Measurements from ENCODE around the gene BPIFB3.
"Not testable (repeated sequence)": the region's sequence is repeated elsewhere in the genome, so short reads cannot be mapped to it uniquely, and the experiment has no call there.

BPIFB3 gene

DNA sequence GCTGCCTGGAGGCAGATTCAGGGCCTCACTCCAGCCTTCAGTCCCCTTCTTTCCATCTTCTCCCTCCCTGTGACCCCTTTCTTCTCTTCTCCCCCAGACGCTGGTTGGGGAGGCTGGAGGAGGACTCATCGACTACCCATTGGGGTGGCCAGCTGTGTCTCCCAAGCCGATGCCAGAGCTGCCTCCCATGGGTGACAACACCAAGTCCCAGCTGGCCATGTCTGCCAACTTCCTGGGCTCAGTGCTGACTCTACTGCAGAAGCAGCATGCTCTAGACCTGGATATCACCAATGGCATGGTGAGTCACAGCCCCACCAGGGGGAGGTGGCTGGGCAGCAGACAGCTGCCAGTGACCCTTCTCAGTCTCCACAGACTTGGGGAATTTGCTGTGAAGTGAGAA lies 38.7 kb downstream of the BPIFB3 start:
- no peak for DNase-seq

- DNase-seq: no peak
Measured at GRCh38 chr20:33093074-33093473, 39.4 kb downstream of the BPIFB3 start.

- DNase-seq: no peak
Measured at GRCh38 chr20:33093582-33093981, 39.9 kb downstream of the BPIFB3 start.

DNA sequence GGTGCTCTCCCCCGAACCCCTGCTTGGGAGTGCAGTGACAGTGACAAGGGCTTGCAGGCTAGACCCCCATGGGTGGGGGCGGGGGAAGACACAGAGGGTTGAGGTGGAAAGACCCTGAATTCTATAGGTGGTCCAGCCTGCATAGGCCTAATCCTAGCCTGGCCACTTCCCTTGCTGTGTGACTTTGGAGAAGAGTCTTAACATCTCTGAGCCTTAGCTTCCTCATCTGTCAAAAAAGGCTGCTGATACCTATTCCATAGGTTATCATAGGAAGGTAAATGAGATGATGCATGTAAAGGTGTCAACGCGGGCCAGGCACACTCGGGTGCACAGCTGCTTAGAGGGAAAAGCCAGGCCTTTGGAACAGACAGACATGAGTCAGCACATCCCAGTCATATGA lies 41.5 kb downstream of the BPIFB3 start:
- no peak for DNase-seq

DNA sequence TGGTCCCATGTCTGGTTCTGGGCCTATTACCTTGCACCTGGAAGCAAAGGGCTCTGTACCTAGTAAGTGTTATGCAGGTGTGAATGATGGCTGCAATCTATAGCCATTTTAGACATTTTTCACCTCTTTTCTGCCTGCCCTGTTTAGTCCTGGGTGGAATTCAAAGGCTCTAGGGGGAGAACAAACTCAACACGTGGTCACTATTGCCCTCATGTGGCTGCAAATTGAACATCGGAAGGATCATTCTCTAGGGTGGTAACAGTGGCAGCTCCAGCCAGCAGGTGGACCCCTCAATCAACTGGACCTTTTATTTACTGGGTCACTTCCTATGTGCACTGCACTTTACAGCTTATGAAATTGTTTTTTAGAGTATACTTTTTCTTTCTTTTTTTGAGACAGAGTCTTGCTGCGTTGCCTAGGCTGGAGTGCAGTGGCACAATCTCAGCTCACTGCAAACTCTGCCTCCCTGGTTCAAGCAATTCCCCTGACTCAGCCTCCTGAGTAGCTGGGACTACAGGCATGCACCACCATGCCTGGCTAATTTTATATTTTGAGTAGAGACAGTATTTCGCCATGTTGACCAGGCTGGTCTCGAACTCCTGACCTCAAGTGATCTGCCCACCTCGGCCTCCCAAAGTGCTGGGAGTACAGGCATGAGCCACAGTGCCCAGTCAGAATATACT lies 42.3 kb downstream of the BPIFB3 start:
- DNase-seq: peak; percentile 60

GRCh38 chr20:33097001-33097400 lies 43.3 kb downstream of the BPIFB3 start:
- no peak for DNase-seq

- DNase-seq: no peak
Measured at GRCh38 chr20:33099843-33100538, 46.3 kb downstream of the BPIFB3 start.

DNA sequence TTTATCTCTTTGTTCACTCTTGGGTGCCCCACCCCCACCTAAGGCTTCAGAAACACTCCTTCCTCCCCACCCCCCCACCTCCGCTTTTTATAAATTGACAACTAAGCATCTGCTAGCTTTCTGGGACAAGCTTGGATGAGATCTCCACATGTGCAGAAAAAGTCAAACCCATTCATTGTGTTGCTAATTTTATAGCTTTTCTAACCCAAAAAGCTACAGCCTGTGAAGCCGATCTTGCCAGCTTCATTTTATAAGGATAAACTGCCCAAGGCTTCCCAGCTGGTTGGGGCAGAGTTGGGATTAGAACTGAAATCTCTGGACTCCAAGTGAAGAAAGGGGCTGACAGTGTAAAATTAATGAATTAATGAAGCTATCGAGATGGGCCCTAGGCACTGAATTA lies 49.9 kb downstream of the BPIFB3 start:
- no peak for DNase-seq

GRCh38 chr20:33104336-33104735 lies 50.6 kb downstream of the BPIFB3 start:
- no peak for DNase-seq

- DNase-seq: no peak
Measured at GRCh38 chr20:33105316-33105924, 51.7 kb downstream of the BPIFB3 start.

DNA sequence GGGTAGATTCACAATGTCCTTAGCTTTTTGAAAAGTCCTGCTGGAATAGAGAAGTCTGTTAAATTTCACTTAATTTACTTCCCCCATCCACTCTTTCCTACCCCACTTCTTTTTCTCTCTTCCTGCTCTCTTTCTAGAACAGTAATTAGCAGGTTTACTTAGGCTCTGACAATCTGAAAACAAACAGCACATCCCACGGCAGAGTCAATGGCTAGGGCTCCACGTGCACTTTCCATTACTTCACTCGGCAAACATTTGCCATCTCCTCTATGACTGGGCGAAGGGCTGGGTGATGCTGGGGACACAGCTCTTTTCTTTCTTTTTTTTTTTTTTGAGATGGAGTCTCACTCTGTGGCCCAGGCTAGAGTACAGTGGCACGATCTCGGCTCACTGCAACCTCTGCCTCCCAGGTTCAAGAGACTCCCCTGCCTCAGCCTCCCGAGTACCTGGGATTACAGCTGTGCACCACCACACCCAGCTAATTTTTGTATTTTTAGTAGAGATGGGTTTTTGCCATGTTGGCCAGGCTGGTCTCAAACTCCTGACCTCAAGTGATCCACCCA lies 52.4 kb downstream of the BPIFB3 start:
- not testable (repeated sequence) for DNase-seq

DNA sequence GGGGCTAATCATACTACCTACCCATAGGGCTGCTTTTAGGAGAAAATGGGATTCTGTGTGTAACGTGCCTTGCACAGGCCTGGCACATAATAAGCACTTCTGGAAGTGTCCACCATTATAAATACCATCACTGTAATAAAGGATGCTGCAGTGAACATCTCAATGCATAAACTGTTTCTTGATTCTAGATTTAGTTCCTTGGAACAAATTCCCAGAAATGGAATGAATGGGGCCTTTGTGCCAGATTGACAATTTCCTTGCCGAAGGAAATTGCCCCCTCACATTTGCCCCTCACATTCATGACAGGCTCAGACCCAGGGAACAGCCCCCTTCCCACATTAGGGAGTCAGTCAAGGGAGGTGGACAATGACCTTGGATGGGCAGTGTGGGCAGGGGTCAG lies 55.0 kb downstream of the BPIFB3 start:
- no peak for DNase-seq

- no peak for DNase-seq
Measured at GRCh38 chr20:33110147-33110825, 56.6 kb downstream of the BPIFB3 start.

DNA sequence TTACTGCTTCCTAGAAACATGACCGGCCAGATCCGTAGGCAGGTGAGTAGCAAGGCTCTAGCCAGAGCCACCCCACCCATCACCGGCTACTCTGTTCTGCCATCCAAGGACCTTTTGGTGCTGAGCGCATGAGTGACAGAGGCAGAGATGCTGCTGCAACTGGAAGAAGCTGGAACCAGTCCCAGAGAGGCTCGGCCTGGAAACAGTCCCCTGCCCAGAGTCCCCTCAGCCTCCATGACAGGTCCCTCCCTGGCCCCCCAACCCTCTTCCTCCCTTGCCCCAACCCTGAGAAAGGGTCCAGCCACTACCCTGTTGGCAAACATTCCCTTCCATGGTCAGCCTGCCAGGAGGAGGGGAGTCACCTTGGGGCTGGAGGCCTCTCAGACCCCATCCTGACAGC lies 57.6 kb downstream of the BPIFB3 start:
- no peak for DNase-seq

- no peak for DNase-seq
Measured at GRCh38 chr20:33112547-33113386, 59.1 kb downstream of the BPIFB3 start.

GRCh38 chr20:33113387-33113908 lies 59.7 kb downstream of the BPIFB3 start:
- DNase-seq: no peak

GRCh38 chr20:33115501-33115900 lies 61.8 kb downstream of the BPIFB3 start:
- DNase-seq: not testable (repeated sequence)

DNA sequence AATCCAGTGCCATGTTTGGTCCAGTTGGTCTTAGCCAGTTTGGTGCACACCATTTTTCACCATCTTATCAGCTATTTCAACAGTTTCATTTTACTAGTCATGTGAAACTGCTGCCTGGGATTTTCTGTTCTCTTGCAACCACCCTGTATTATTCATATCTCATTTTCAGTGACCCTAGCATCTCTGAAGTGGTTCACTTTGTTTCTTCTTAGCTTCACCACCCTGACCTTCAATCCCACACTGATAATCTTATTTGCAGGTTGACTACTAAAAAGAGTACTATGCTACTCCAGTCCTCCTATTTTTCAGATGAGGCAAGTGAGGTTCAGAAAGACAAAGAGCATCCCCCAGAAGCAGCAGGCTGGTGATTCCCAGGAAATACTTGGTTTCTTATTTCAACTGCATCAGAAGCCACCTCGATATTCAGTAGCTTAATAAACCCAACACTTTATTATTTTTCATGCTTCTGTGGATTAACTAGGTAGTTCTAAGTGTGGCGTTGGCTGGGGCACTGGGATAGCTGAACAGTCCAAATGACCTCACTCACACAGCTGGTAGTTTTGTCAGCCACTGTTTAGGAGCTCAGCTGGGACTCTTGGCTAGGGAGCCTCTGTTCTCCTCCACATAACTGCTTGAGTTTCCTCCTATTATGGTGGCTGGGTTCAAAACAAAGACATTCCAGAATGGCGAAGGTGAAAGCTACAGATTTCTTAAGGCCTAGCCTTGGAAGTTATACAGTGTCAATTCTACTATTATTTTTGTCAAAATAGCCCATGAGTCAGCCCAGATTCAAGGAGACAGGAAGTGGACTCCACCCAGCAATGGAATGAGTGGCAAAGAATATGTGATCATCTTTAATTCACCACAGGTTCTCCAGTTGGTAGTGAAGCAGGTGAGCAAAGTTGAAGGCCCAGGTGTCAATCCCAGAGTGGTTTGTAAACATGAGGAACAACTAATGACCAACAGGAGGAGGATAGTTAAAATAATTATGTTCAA lies 66.3 kb downstream of the BPIFB3 start:
- DNase-seq: no peak

GRCh38 chr20:33120934-33121333 lies 67.2 kb downstream of the BPIFB3 start:
- no peak for DNase-seq

GRCh38 chr20:33122297-33122696 lies 68.6 kb downstream of the BPIFB3 start:
- DNase-seq: not testable (repeated sequence)
